Gastrocnemius medialis (tissue), 4 donors: ENCODE measurements around the gene NTMT1.

Experiments
- POLR2A ChIP-seq, 2 donors: fragments of 450-650 bp; IDR thresholded peaks; one replicate each; pipeline ENCODE4 v1.6.1; 2017; ENCODE audit warnings: antibody characterized with exemption in 2 of 2, mild to moderate bottlenecking in 2 of 2, moderate library complexity in 2 of 2
- TF ChIP-seq, protein P1 (sequence below), 5 experiments: fragments of 450-650 bp in 3 of 5; fragments of 200-600 bp in 2 of 5; sonication (generic) in 2 of 5; IDR thresholded peaks in 4 of 5; conservative IDR thresholded peaks in 1 of 5; 1 replicate in 4 of 5; 2 replicates in 1 of 5; pipeline ENCODE4 v1.5.1; 2016 to 2019; ENCODE audit warnings: antibody characterized with exemption in 5 of 5, mild to moderate bottlenecking in 3 of 5, moderate library complexity in 3 of 5

DNA sequence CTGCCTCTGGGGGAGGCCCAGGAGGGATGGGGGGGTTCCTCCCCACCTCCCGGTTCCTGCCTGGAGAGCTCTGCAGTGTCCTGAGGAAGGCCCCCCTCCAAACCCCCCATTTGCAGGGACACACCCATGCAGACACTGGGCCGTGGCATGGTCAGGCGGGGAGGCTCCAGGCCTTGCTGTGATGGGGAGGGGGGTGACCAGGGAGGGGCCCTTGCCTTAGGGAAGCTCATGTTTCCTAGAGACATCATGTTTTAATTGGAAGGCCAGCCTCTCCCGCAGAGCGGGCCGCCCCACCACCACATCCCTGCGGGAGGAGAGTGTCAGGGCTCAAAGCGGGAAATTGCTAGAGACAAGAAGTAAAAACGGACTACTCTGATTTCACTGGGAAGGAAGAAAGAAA lies 51.5 kb downstream of the NTMT1 start:
- no peak for TF ChIP-seq POLR2A (IDR thresholded peaks at IDR 0.05)
- TF ChIP-seq, protein P1, sequence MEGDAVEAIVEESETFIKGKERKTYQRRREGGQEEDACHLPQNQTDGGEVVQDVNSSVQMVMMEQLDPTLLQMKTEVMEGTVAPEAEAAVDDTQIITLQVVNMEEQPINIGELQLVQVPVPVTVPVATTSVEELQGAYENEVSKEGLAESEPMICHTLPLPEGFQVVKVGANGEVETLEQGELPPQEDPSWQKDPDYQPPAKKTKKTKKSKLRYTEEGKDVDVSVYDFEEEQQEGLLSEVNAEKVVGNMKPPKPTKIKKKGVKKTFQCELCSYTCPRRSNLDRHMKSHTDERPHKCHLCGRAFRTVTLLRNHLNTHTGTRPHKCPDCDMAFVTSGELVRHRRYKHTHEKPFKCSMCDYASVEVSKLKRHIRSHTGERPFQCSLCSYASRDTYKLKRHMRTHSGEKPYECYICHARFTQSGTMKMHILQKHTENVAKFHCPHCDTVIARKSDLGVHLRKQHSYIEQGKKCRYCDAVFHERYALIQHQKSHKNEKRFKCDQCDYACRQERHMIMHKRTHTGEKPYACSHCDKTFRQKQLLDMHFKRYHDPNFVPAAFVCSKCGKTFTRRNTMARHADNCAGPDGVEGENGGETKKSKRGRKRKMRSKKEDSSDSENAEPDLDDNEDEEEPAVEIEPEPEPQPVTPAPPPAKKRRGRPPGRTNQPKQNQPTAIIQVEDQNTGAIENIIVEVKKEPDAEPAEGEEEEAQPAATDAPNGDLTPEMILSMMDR (IDR thresholded peaks at IDR 0.05 in 4 of 5, conservative IDR thresholded peaks at IDR 0.05 in 1 of 5) = no peak
